Transverse colon (tissue), 4 donors: Measurements from ENCODE around the gene MFAP4. TPM values are rescaled to one million over a fixed set of nuclear protein-coding genes. Genes with fewer than 3 reads are reported as not detected.

Experiments
- DNase-seq: peaks from one replicate; pipeline ENCODE4 v3.0.0-alpha.2; 2019
- H3K27ac ChIP-seq, 4 donors: fragments of 200-600 bp; sonication (generic); 2 replicates each; pipeline ENCODE4 v1.5.1; 2016 to 2018; ENCODE audit warnings: inconsistent platforms in 4 of 4
- H3K27me3 ChIP-seq: fragments of 200-600 bp; sonication (generic); 2 replicates; pipeline ENCODE4 v1.5.1; 2017; ENCODE audit warnings: inconsistent platforms
- H3K36me3 ChIP-seq, 4 donors: fragments of 200-600 bp; sonication (generic); 2 replicates each; pipeline ENCODE4 v1.5.1; 2017 to 2019; ENCODE audit warnings: inconsistent platforms in 4 of 4
- H3K4me1 ChIP-seq, 4 donors: fragments of 200-600 bp; sonication (generic); 2 replicates each; pipeline ENCODE4 v1.5.1; 2017 to 2020; ENCODE audit warnings: inconsistent platforms in 4 of 4
- H3K4me3 ChIP-seq, 4 donors: fragments of 200-600 bp; sonication (generic); 1 replicate in 1 of 4; 2 replicates in 3 of 4; pipeline versions ENCODE4 v1.5.1 to v1.6.1; 2017 to 2019; ENCODE audit warnings: inconsistent platforms in 4 of 4
- H3K9me3 ChIP-seq, 2 donors: fragments of 200-600 bp; sonication (generic); 2 replicates each; pipeline ENCODE4 v1.5.1; 2017 to 2019; ENCODE audit warnings: inconsistent platforms in 2 of 2
- EP300 ChIP-seq: sonication (generic); formaldehyde crosslinking; IDR thresholded peaks from one replicate; pipeline ENCODE4 v1.6.1; 2017; ENCODE audit warnings: antibody characterized with exemption, low read depth
- POLR2A ChIP-seq: fragments of 450-650 bp; IDR thresholded peaks from one replicate; pipeline ENCODE4 v1.6.1; 2016; ENCODE audit warnings: antibody characterized with exemption, mild to moderate bottlenecking, moderate library complexity
- POLR2AphosphoS5 ChIP-seq, 3 donors: sonication (generic); formaldehyde crosslinking; IDR thresholded peaks; one replicate each; pipeline ENCODE4 v1.6.1; 2016; ENCODE audit warnings: antibody characterized with exemption in 3 of 3
- WGBS, 2 donors: methylation state at CpG; one replicate each; pipeline ENCODE4 v1.1.5; 2018; ENCODE audit warnings: low coverage in 1 of 2; 5-methylcytosine and 5-hydroxymethylcytosine counted together
- in situ Hi-C, 4 donors: fragments of 200-750 bp; cut with MboI; loops; one replicate each; pipeline versions ENCODE4 v1.15.0 to v1.15.1; 2017; ENCODE audit warnings: low sequenced_read_pairs in 3 of 4, low pct_ligation_motif_present in 1 of 4, low pct_unique_long_range_greater_than_20kb in 1 of 4
- intact Hi-C: fragments of 100-400 bp; cut with DNase I; formaldehyde crosslinking; loops from one replicate; pipeline ENCODE4 v1.15.1; 2023; ENCODE audit warnings: low total_unique reads
- total RNA-seq, 4 donors: library from RNA; depleted of rRNA; stranded (reverse); fragments of >200 nt; gene quantifications; one replicate each; pipeline ENCODE4 v1.1.0, GENCODE V29; 2016
- TF ChIP-seq, protein P1 (sequence below), 5 experiments: fragments of 200-600 bp in 3 of 5; fragments of 450-650 bp in 2 of 5; sonication (generic) in 3 of 5; IDR thresholded peaks; 1 replicate in 2 of 5; 2 replicates in 3 of 5; pipeline ENCODE4 v1.5.1; 2016 to 2017; ENCODE audit warnings: antibody characterized with exemption in 5 of 5, inconsistent platforms in 3 of 5, mild to moderate bottlenecking in 2 of 5, moderate library complexity in 1 of 5

MFAP4 gene
- total RNA-seq, 4 donors from 2014 or later, result 39.7 to 67.3 (median 51.5) TPM

DNA sequence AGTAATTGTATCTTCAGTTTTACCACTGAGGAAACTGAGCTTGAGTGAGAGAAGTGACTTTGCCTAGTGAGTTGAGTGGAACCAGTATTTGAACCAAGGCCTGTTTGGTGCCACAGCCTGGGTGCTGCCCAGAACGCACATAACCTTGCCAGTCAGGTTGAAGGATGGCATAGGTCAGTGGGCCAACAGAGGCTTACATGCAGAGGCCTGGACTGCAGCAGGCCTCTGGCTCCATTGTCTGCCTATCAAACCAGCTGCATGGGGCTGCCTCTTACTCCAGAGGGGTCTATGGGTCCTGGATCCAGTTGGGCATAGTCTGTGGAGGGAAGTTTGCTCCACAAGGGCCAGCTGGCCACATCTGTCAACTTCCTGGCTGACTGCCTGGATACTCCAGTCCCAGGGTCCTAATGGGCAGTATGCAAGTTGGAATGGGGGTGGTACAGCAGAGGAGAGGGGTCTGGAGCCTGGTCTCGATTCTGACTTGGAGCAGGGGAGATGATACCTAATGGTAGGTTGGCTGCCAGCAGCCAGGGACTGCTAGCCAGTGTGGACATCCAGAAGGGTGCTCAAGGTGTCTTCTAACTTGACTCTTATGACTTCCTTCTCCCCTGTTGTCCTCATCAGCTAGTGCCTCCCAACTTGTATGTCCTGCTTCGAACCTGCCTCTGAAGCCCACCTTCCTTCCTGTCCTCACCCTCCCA is 12.9 kb upstream of the MFAP4 start:
- in situ Hi-C loops (no loop called here), intact Hi-C loops (no loop called here)
- Histone ChIP-seq H3K4me1 (peaks cover 27 to 56% (median 36%) of the 10 kb centered on the region in 4 donors), H3K4me3 (no peak overlapping the region), H3K9me3 (no peaks in the 10 kb centered on the region), H3K27ac (peak overlapping the region; percentile 3 to 88 (median 26)), H3K27me3 (no peaks in the 10 kb centered on the region), H3K36me3 (no peaks in the 10 kb centered on the region)
- no peak for TF ChIP-seq EP300
- TF ChIP-seq, protein P1, sequence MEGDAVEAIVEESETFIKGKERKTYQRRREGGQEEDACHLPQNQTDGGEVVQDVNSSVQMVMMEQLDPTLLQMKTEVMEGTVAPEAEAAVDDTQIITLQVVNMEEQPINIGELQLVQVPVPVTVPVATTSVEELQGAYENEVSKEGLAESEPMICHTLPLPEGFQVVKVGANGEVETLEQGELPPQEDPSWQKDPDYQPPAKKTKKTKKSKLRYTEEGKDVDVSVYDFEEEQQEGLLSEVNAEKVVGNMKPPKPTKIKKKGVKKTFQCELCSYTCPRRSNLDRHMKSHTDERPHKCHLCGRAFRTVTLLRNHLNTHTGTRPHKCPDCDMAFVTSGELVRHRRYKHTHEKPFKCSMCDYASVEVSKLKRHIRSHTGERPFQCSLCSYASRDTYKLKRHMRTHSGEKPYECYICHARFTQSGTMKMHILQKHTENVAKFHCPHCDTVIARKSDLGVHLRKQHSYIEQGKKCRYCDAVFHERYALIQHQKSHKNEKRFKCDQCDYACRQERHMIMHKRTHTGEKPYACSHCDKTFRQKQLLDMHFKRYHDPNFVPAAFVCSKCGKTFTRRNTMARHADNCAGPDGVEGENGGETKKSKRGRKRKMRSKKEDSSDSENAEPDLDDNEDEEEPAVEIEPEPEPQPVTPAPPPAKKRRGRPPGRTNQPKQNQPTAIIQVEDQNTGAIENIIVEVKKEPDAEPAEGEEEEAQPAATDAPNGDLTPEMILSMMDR (IDR thresholded peaks at IDR 0.05), result no peak
- no peak for TF ChIP-seq POLR2AphosphoS5 (IDR thresholded peaks at IDR 0.05)
- no peak for TF ChIP-seq POLR2A
- 81 to 100% methylated on average over 1 to 3 of the region's 3 CpGs for WGBS, 2 donors
- DNase-seq, result no peak

DNA sequence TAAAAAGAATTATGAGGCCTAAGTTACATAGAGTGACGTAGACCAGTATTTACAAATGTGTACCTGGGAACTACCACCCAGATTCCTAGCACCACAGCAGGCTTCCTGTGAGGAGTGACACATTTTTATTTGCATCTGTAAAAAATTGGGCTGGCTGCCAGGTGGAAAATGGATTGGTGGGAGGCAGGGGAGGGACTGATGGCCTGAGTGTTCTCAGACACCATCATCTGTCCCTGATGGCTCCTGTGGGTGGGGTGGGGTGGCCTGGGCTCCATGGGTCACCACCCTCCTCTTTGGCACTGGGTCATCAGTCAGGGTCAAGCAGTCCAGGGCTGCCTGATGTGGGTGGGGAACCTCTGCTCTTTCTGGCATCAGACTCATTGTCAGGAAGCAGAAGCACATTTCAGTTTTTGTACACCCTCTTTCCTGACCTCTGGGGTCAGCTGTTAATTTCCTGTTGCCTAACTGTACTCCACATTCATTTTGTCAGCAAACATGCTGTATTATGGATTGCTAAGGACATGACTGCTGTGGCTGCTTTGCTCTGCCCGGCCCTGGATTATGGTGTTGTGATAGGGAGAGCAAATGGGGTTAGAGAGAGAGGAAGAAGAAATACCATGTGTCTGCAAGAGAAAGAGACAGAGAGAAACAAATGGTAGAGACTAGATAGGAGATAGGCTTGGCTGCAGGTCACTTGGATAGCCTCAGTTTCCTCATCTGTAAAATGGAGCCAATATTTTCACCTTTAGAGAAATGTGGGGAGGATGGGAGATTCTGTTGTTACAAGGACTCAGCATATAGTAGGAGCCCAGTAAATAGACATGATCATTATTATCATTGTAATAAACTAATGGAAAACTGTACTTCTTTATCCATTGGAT is 11.6 kb upstream of the MFAP4 start:
- Histone ChIP-seq H3K27ac (peak overlapping the region; percentile 78 to 90 (median 84)), H3K9me3 (no peaks in the 10 kb centered on the region), H3K36me3 (no peaks in the 10 kb centered on the region), H3K27me3 (no peaks in the 10 kb centered on the region), H3K4me1 (peaks cover 27 to 56% (median 36%) of the 10 kb centered on the region in 4 donors), H3K4me3 (no peak overlapping the region)
- in situ Hi-C loops (no loop called here), intact Hi-C loops (no loop called here)
- TF ChIP-seq EP300, result peak; percentile 52
- TF ChIP-seq POLR2AphosphoS5 (IDR thresholded peaks at IDR 0.05), result peak in 2 of 3 donors; percentile 11 to 26
- TF ChIP-seq POLR2A, result no peak
- WGBS, 2 donors, result 22 to 56% methylated on average over 1 to 2 of the region's 2 CpGs
- DNase-seq, result peak; percentile 85

DNA sequence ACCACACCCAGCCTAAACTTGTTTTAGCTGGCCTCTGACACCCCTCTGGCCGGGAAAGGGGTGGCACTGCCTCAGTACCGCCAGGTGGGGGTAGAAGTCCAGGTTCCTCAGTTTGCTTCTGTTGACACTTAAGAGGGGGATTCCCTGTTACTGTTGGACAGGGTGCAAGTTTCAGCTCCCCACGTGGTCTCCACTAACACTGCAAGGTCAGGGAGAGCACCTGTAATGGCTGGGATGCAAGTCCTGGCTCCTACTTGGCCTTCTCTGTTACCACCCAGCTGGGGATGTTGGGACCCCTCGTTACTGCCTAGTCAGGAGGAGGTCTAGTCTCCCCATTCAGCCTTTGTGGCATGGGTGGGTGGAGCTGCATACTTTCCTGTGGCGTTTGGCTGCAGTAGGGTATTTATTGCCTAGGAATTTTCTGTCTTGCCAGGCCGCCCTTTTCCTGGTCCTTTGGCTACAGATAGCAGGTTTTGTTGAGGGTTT is 10.6 kb upstream of the MFAP4 start:
- H3K4me3 ChIP-seq, result no peak overlapping the region
- TF ChIP-seq POLR2AphosphoS5 (IDR thresholded peaks at IDR 0.05), result no peak
- no peak for TF ChIP-seq EP300
- no peak for TF ChIP-seq POLR2A
- TF ChIP-seq, protein P1 (IDR thresholded peaks at IDR 0.05), result peak in 4 of 5 experiments; percentile 30 to 74 (median 42)
- H3K36me3 ChIP-seq, result no peaks in the 10 kb centered on the region
- peaks cover 27 to 54% (median 36%) of the 10 kb centered on the region in 4 donors for H3K4me1 ChIP-seq
- intact Hi-C loops (no loop called here), in situ Hi-C loops (no loop called here)
- H3K27ac ChIP-seq, result peak overlapping the region; percentile 78 to 90 (median 84)
- WGBS, 2 donors, result 37% methylated on average over 6 of the region's 6 CpGs; no CpG with 5 or more reads in 1 of the 2 donors
- H3K9me3 ChIP-seq, result no peaks in the 10 kb centered on the region
- peak; percentile 57 for DNase-seq
- no peaks in the 10 kb centered on the region for H3K27me3 ChIP-seq

DNA sequence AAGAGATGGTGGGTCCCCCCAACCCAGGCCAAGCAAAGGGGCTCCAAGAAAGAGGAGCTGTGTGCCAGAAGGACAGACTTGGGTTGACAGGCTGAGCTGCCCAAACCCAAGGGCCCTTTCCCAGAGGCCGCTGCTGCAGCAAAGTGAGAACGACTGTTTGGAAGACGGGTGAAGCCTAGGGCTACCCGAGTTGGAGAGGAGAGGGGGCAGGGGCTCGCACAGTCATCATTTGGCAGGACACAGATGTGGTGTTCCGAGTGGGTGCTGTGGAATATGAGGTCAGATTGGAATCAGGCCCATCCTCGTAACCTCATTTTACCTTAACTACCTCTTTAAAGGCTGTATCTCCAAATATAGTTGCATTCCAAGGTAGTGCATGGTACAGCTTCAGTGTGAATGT is 5.3 kb upstream of the MFAP4 start:
- in situ Hi-C loops, result no loop called here
- 84% methylated on average over 7 of the region's 7 CpGs; no CpG with 5 or more reads in 1 of the 2 donors for WGBS, 2 donors
- no peak for DNase-seq
- H3K4me3 ChIP-seq, result no peak overlapping the region
- H3K9me3 ChIP-seq, result no peaks in the 10 kb centered on the region
- peak overlapping the region in 3 of 4 donors; percentile 24 to 63 (median 29) for H3K27ac ChIP-seq
- intact Hi-C loops, result no loop called here
- peak in 1 of 3 donors; percentile 33 for TF ChIP-seq POLR2AphosphoS5 (IDR thresholded peaks at IDR 0.05)
- TF ChIP-seq, protein P1 (IDR thresholded peaks at IDR 0.05), result no peak
- H3K4me1 ChIP-seq, result peaks cover 16 to 27% (median 18%) of the 10 kb centered on the region in 4 donors
- H3K36me3 ChIP-seq, result no peaks in the 10 kb centered on the region
- H3K27me3 ChIP-seq, result no peaks in the 10 kb centered on the region
